NB4 (cell line): Measurements from ENCODE around the gene MAPKAPK2.
A peak's percentile ranks its signal among the peaks of the same experiment; 100 is the strongest.

ENCODE experiments used
- DNase-seq: peaks from one replicate; pipeline ENCODE4 v3.0.0; 2010; ENCODE audit warnings: low read depth
- H3K4me3 ChIP-seq: one replicate; pipeline ENCODE4 v1.5.1; 2011; ENCODE audit warnings: mild to moderate bottlenecking, low read depth, low read length, moderate library complexity
- CTCF ChIP-seq: IDR thresholded peaks from one replicate; pipeline ENCODE4 v1.5.1; 2012; ENCODE audit warnings: low read depth, low read length
- MAX ChIP-seq: IDR thresholded peaks from 2 replicates; pipeline ENCODE4 v1.6.1; 2011; ENCODE audit warnings: low read depth, low read length
- MYC ChIP-seq: IDR thresholded peaks from 2 replicates; pipeline ENCODE4 v1.6.1; 2011; ENCODE audit warnings: low read depth, low read length
- POLR2A ChIP-seq: IDR thresholded peaks from 2 replicates; pipeline ENCODE4 v1.6.1; 2011; ENCODE audit warnings: mild to moderate bottlenecking; ENCODE audit not compliant: insufficient read length; ENCODE audit errors: extremely low read depth

The MAPKAPK2 gene

GRCh38 chr1:206721454-206721853 is 36.7 kb downstream of the MAPKAPK2 start:
- no peak for DNase-seq
- no peak for TF ChIP-seq CTCF
- no peak for TF ChIP-seq MYC
- no peak for TF ChIP-seq POLR2A
- no peak for TF ChIP-seq MAX
- no peak overlapping the region for H3K4me3 ChIP-seq

GRCh38 chr1:206722751-206723461 is 38.2 kb downstream of the MAPKAPK2 start:
- TF ChIP-seq POLR2A (no peak), MYC (no peak), CTCF (no peak), MAX (no peak)
- DNase-seq: no peak
- H3K4me3 ChIP-seq: no peak overlapping the region

GRCh38 chr1:206723462-206723804 is 38.7 kb downstream of the MAPKAPK2 start:
- DNase-seq: no peak
- H3K4me3 ChIP-seq: no peak overlapping the region
- TF ChIP-seq CTCF: no peak
- no peak for TF ChIP-seq POLR2A
- TF ChIP-seq MAX: no peak
- TF ChIP-seq MYC: no peak

GRCh38 chr1:206723805-206724472 is 39.2 kb downstream of the MAPKAPK2 start:
- peak; percentile 68 for DNase-seq
- H3K4me3 ChIP-seq: no peak overlapping the region
- TF ChIP-seq CTCF (no peak), MAX (no peak), POLR2A (no peak), MYC (0 out of 2 replicates have a peak, but pooled peaks have one; percentile 20)

- TF ChIP-seq MYC (no peak), CTCF (peak; percentile 83), MAX (no peak)
- DNase-seq: peak; percentile 73
Measured at GRCh38 chr1:206725109-206725963, 40.6 kb downstream of the MAPKAPK2 start.

More at GRCh38 chr1:206725109-206725963, 40.6 kb downstream of the MAPKAPK2 start:
- H3K4me3 ChIP-seq: no peak overlapping the region
